ENCODE results near the gene PRKN. TPM values are rescaled to one million over a fixed set of nuclear protein-coding genes. Genes with fewer than 3 reads are reported as not detected.
A peak's percentile ranks its signal among the peaks of the same experiment; 100 is the strongest.

PRKN gene
- total RNA-seq, 6 experiments from 2014 or later, result 0.32 TPM; not detected in 5

GRCh38 chr6:162733489-162733888 is 5.9 kb upstream of the PRKN start:
- H3K4me1 Mint-ChIP-seq (ENCODE audit: low read depth), result no peaks in the 10 kb centered on the region
- H3K36me3 Mint-ChIP-seq (ENCODE audit: low read depth), result no peaks in the 10 kb centered on the region
- no peak overlapping the region for H3K27ac Mint-ChIP-seq
- no peak overlapping the region for H3K4me3 Mint-ChIP-seq
- DNase-seq, result no peak
- H3K27me3 Mint-ChIP-seq (ENCODE audit: insufficient read depth), result no peaks in the 10 kb centered on the region
- no peaks in the 10 kb centered on the region for H3K9me3 Mint-ChIP-seq
- TF ChIP-seq, protein P1, sequence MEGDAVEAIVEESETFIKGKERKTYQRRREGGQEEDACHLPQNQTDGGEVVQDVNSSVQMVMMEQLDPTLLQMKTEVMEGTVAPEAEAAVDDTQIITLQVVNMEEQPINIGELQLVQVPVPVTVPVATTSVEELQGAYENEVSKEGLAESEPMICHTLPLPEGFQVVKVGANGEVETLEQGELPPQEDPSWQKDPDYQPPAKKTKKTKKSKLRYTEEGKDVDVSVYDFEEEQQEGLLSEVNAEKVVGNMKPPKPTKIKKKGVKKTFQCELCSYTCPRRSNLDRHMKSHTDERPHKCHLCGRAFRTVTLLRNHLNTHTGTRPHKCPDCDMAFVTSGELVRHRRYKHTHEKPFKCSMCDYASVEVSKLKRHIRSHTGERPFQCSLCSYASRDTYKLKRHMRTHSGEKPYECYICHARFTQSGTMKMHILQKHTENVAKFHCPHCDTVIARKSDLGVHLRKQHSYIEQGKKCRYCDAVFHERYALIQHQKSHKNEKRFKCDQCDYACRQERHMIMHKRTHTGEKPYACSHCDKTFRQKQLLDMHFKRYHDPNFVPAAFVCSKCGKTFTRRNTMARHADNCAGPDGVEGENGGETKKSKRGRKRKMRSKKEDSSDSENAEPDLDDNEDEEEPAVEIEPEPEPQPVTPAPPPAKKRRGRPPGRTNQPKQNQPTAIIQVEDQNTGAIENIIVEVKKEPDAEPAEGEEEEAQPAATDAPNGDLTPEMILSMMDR (IDR thresholded peaks at IDR 0.05), result no peak

DNA sequence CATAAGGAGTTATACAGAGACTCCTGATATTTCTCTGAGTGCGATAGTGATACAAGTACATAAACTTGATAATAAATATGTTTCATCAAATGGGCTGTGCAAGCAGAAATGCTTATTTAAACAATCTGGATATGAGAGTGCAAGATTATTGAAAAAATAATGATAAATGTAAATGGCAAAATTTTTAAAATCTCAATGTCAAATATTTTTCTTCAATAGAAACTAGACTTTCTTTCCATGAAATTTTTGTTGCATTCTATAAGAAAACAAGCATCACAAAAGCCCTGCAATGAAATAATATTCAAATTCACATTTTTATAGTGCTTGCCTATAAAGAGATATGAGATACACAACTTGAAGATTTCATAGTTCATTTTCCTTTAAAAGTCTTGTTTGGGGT is 2.9 kb upstream of the PRKN start:
- no peaks in the 10 kb centered on the region for H3K27me3 Mint-ChIP-seq (ENCODE audit: insufficient read depth)
- TF ChIP-seq, protein P1 (IDR thresholded peaks at IDR 0.05), result no peak
- H3K27ac Mint-ChIP-seq, result no peak overlapping the region
- no peak overlapping the region for H3K4me3 Mint-ChIP-seq
- H3K36me3 Mint-ChIP-seq (ENCODE audit: low read depth), result no peaks in the 10 kb centered on the region
- peaks cover 8% of the 10 kb centered on the region for H3K4me1 Mint-ChIP-seq (ENCODE audit: low read depth)
- no peaks in the 10 kb centered on the region for H3K9me3 Mint-ChIP-seq
- DNase-seq, result no peak

DNA sequence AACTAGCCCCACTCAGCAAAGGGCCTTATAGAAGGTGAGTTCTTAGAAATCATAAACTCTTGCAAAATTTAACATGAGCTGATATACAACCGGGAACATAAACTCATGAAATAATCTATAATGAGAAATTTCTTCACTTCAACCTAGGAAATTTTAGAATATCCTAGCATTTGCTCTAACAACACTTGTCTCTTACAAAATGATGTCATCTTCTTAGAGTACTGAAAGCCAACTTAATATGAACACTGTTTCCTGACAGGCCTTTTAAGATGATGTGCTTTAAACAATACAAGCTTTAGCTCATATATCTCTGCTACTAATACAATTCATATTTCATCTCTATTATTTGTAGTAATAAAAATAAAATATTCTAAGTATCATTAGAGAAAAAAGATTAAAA is 1.1 kb upstream of the PRKN start:
- Mint-ChIP-seq H3K36me3 (ENCODE audit: low read depth) (no peaks in the 10 kb centered on the region), H3K9me3 (no peaks in the 10 kb centered on the region), H3K4me3 (no peak overlapping the region; the same call in 1 of the 2 replicates), H3K27ac (peak overlapping the region; percentile 87), H3K27me3 (ENCODE audit: insufficient read depth) (no peaks in the 10 kb centered on the region), H3K4me1 (ENCODE audit: low read depth) (peaks cover 8% of the 10 kb centered on the region)
- TF ChIP-seq, protein P1 (IDR thresholded peaks at IDR 0.05), result no peak
- DNase-seq, result no peak

DNA sequence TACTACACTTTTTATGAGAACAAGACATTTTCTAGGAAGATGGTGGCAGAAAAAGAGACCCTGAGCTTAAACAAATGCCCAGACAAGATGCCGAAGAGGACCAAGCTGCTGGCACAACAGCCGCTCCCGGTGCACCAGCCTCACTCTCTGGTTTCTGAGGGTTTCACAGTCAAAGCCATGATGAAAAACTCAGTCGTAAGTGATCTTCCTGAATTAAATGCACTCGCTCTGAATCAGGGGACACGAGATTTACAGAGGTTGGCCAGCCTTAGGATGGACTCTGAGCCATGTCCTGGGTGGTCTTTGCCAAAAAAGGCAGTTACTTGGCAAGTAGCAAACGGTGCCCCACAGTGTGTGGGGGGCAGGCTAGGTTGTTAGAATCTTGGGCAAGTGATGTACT is 631 bp upstream of the PRKN start:
- DNase-seq, result no peak
- no peaks in the 10 kb centered on the region for H3K9me3 Mint-ChIP-seq
- H3K4me1 Mint-ChIP-seq (ENCODE audit: low read depth), result peaks cover 8% of the 10 kb centered on the region
- H3K27ac Mint-ChIP-seq, result peak overlapping the region; percentile 87
- H3K36me3 Mint-ChIP-seq (ENCODE audit: low read depth), result no peaks in the 10 kb centered on the region
- H3K4me3 Mint-ChIP-seq, result peak overlapping the region; percentile 89
- H3K27me3 Mint-ChIP-seq (ENCODE audit: insufficient read depth), result no peaks in the 10 kb centered on the region
- TF ChIP-seq, protein P1 (IDR thresholded peaks at IDR 0.05), result no peak

DNA sequence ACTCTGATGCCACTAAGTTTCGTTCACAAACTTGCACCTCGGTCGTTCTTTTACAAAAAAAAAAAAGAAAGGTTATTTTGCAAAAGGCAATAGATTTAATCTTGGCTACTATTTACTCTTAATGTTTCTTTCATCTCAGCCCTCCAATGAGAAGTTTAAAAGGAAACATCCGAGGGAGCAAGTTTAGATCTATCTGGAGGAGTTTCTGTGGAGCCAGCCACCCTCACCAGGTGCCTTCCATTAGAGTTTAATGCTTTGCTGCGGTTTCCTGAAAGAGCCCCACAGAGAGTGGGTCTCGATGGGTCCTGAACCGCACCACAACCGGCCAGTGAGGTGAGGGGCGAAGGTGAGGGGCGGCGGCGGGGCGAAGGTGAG is 632 bp downstream of the PRKN start:
- Mint-ChIP-seq H3K27me3 (ENCODE audit: insufficient read depth) (no peaks in the 10 kb centered on the region), H3K36me3 (ENCODE audit: low read depth) (no peaks in the 10 kb centered on the region), H3K9me3 (no peaks in the 10 kb centered on the region), H3K27ac (peak overlapping the region; percentile 74), H3K4me3 (peak overlapping the region; percentile 89), H3K4me1 (ENCODE audit: low read depth) (peaks cover 8% of the 10 kb centered on the region)
- TF ChIP-seq, protein P1 (IDR thresholded peaks at IDR 0.05), result no peak
- DNase-seq, result no peak

DNA sequence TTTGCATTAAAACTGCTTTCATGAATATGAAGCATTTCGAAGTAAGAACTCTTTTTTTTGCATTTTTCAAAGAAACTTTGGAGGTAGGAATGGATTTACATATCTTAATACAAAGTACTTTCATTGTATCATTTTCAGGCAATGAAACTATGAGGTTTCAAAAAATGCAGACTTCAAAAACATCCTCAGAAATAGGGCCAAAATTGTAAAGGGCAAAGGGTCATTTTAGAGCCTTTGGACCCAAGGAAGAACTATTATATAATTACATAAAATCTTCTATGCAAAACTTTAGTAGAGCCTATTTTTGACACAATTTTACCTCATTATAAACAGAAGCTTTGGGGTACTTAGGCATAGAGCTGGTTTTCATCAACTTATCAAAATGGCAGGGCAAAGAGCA is 4.9 kb downstream of the PRKN start:
- Mint-ChIP-seq H3K27me3 (ENCODE audit: insufficient read depth) (no peaks in the 10 kb centered on the region; the same call in 1 of the 2 replicates), H3K4me1 (ENCODE audit: low read depth) (peaks cover 8% of the 10 kb centered on the region), H3K36me3 (ENCODE audit: low read depth) (no peaks in the 10 kb centered on the region), H3K9me3 (no peaks in the 10 kb centered on the region; the same call in 1 of the 2 replicates), H3K4me3 (no peak overlapping the region), H3K27ac (no peak overlapping the region)
- TF ChIP-seq, protein P1 (IDR thresholded peaks at IDR 0.05), result no peak
- no peak for DNase-seq
